Duodenal mucosa (tissue), 2 donors: ENCODE data around the gene OSBPL10.
"Not testable (repeated sequence)": the region's sequence is repeated elsewhere in the genome, so short reads cannot be mapped to it uniquely, and the experiment has no call there.

ENCODE experiments used
- H3K27ac ChIP-seq: one replicate; pipeline ENCODE4 v1.7.0; 2013; ENCODE audit warnings: low read depth, low read length
- H3K27me3 ChIP-seq, 2 donors: one replicate each; pipeline ENCODE4 v1.7.0; 2013; ENCODE audit warnings: low read length in 2 of 2, control low read depth in 1 of 2; ENCODE audit not compliant: insufficient read depth in 2 of 2, control insufficient read depth in 1 of 2
- H3K36me3 ChIP-seq, 2 donors: one replicate each; pipeline ENCODE4 v1.7.0; 2013; ENCODE audit warnings: low read length in 2 of 2, control low read depth in 1 of 2; ENCODE audit not compliant: insufficient read depth in 2 of 2, control insufficient read depth in 1 of 2
- H3K4me1 ChIP-seq, 2 donors: one replicate each; pipeline ENCODE4 v1.7.0; 2013; ENCODE audit warnings: low read length in 2 of 2, control low read depth in 1 of 2; ENCODE audit not compliant: insufficient read depth in 2 of 2, control insufficient read depth in 1 of 2
- H3K4me3 ChIP-seq, 2 donors: one replicate each; pipeline ENCODE4 v1.7.0; 2013; ENCODE audit warnings: low read length in 2 of 2, low read depth in 1 of 2
- H3K9ac ChIP-seq, 2 donors: one replicate each; pipeline ENCODE4 v1.7.0; 2013; ENCODE audit warnings: low read length in 2 of 2, low read depth in 1 of 2
- H3K9me3 ChIP-seq, 2 donors: one replicate each; pipeline ENCODE4 v1.7.0; 2013; ENCODE audit warnings: low read length in 2 of 2, control low read depth in 1 of 2; ENCODE audit not compliant: control insufficient read depth in 1 of 2

The OSBPL10 gene

GRCh38 chr3:31790193-31791089, 190.6 kb downstream of the OSBPL10 start:
- Histone ChIP-seq H3K9ac (no peak overlapping the region), H3K27ac (no peak overlapping the region), H3K4me1 (no peaks in the 10 kb centered on the region), H3K27me3 (no peaks in the 10 kb centered on the region), H3K4me3 (no peak overlapping the region), H3K9me3 (no peaks in the 10 kb centered on the region), H3K36me3 (no peaks in the 10 kb centered on the region)

- Histone ChIP-seq H3K4me1 (no peaks in the 10 kb centered on the region), H3K9me3 (no peaks in the 10 kb centered on the region), H3K4me3 (no peak overlapping the region), H3K36me3 (no peaks in the 10 kb centered on the region), H3K27me3 (no peaks in the 10 kb centered on the region), H3K27ac (no peak overlapping the region), H3K9ac (no peak overlapping the region)
Measured at GRCh38 chr3:31789429-31789828, 191.6 kb downstream of the OSBPL10 start.

- Histone ChIP-seq H3K27me3 (no peaks in the 10 kb centered on the region), H3K9me3 (peaks cover 0 to 4% of the 10 kb centered on the region in 2 donors), H3K4me3 (no peak overlapping the region), H3K27ac (no peak overlapping the region), H3K9ac (no peak overlapping the region), H3K4me1 (no peaks in the 10 kb centered on the region), H3K36me3 (no peaks in the 10 kb centered on the region)
Measured at GRCh38 chr3:31785734-31786133, 195.3 kb downstream of the OSBPL10 start.

- Histone ChIP-seq H3K27me3 (no peaks in the 10 kb centered on the region), H3K9me3 (peaks cover 0 to 4% of the 10 kb centered on the region in 2 donors), H3K36me3 (no peaks in the 10 kb centered on the region), H3K27ac (no peak overlapping the region), H3K4me1 (no peaks in the 10 kb centered on the region), H3K9ac (no peak overlapping the region), H3K4me3 (no peak overlapping the region)
Measured at GRCh38 chr3:31785286-31785685, 195.8 kb downstream of the OSBPL10 start.

- H3K27me3 ChIP-seq, H3K4me1 ChIP-seq, H3K9me3 ChIP-seq, H3K36me3 ChIP-seq, H3K4me3 ChIP-seq, H3K9ac ChIP-seq, H3K27ac ChIP-seq: not testable (repeated sequence)
Measured at GRCh38 chr3:31783851-31784250, 197.2 kb downstream of the OSBPL10 start.

- not testable (repeated sequence) for H3K4me3 ChIP-seq, H3K4me1 ChIP-seq, H3K27me3 ChIP-seq, H3K9me3 ChIP-seq, H3K36me3 ChIP-seq, H3K27ac ChIP-seq, H3K9ac ChIP-seq
Measured at GRCh38 chr3:31782306-31782705, 198.8 kb downstream of the OSBPL10 start.

GRCh38 chr3:31779514-31779913, 201.5 kb downstream of the OSBPL10 start:
- H3K4me3 ChIP-seq, result no peak overlapping the region
- peaks cover 3 to 9% of the 10 kb centered on the region in 2 donors for H3K9me3 ChIP-seq
- no peaks in the 10 kb centered on the region for H3K27me3 ChIP-seq
- no peaks in the 10 kb centered on the region for H3K36me3 ChIP-seq
- H3K4me1 ChIP-seq, result no peaks in the 10 kb centered on the region
- H3K9ac ChIP-seq, result no peak overlapping the region
- H3K27ac ChIP-seq, result no peak overlapping the region

- Histone ChIP-seq H3K27me3 (no peaks in the 10 kb centered on the region), H3K4me1 (no peaks in the 10 kb centered on the region), H3K9ac (no peak overlapping the region), H3K27ac (no peak overlapping the region), H3K36me3 (no peaks in the 10 kb centered on the region), H3K4me3 (no peak overlapping the region), H3K9me3 (peaks cover 3 to 9% of the 10 kb centered on the region in 2 donors)
Measured at GRCh38 chr3:31777887-31778286, 203.2 kb downstream of the OSBPL10 start.

- no peak overlapping the region for H3K4me3 ChIP-seq
- no peak overlapping the region for H3K27ac ChIP-seq
- peaks cover 3 to 8% of the 10 kb centered on the region in 2 donors for H3K9me3 ChIP-seq
- H3K9ac ChIP-seq, result no peak overlapping the region
- H3K27me3 ChIP-seq, result no peaks in the 10 kb centered on the region
- H3K36me3 ChIP-seq, result no peaks in the 10 kb centered on the region
- no peaks in the 10 kb centered on the region for H3K4me1 ChIP-seq
Measured at GRCh38 chr3:31777092-31777491, 204.0 kb downstream of the OSBPL10 start.

GRCh38 chr3:31776016-31776415, 205.0 kb downstream of the OSBPL10 start:
- no peaks in the 10 kb centered on the region for H3K27me3 ChIP-seq
- H3K27ac ChIP-seq, result no peak overlapping the region
- H3K4me3 ChIP-seq, result no peak overlapping the region
- peaks cover 3 to 5% of the 10 kb centered on the region in 2 donors for H3K9me3 ChIP-seq
- no peak overlapping the region for H3K9ac ChIP-seq
- H3K4me1 ChIP-seq, result no peaks in the 10 kb centered on the region
- H3K36me3 ChIP-seq, result no peaks in the 10 kb centered on the region
